ENCODE data around the gene RARA.
"Not testable (repeated sequence)": the region's sequence is repeated elsewhere in the genome, so short reads cannot be mapped to it uniquely, and the experiment has no call there.

Gene RARA

GRCh38 chr17:40358323-40359038 is 49.5 kb downstream of the RARA start:
- DNase-seq (ENCODE audit: low spot score), result peak; percentile 88

- DNase-seq (ENCODE audit: low spot score), result no peak
Observed at GRCh38 chr17:40360091-40360490, 51.1 kb downstream of the RARA start.

GRCh38 chr17:40361063-40361924 is 52.3 kb downstream of the RARA start:
- no peak for DNase-seq (ENCODE audit: low spot score)

- no peak for DNase-seq (ENCODE audit: low spot score)
Observed at GRCh38 chr17:40361925-40362695, 53.1 kb downstream of the RARA start.

GRCh38 chr17:40362696-40363110 is 53.7 kb downstream of the RARA start:
- peak; percentile 86 for DNase-seq (ENCODE audit: low spot score)

GRCh38 chr17:40363111-40363827 is 54.3 kb downstream of the RARA start:
- no peak for DNase-seq (ENCODE audit: low spot score)

GRCh38 chr17:40364121-40364861 is 55.3 kb downstream of the RARA start, which contains the start of gene GJD3:
GJD3 (minus strand) TSS chr17:40364737; CDS start chr17:40363815, 922 bp downstream.
- no peak for DNase-seq (ENCODE audit: low spot score)

GRCh38 chr17:40364906-40365305 is 55.9 kb downstream of the RARA start:
- no peak for DNase-seq (ENCODE audit: low spot score)

- DNase-seq (ENCODE audit: low spot score), result no peak
Observed at GRCh38 chr17:40366076-40366860, 57.3 kb downstream of the RARA start.

- DNase-seq (ENCODE audit: low spot score), result no peak
Observed at GRCh38 chr17:40366861-40367518, 58.0 kb downstream of the RARA start.

GRCh38 chr17:40367728-40368127 is 58.7 kb downstream of the RARA start:
- not testable (repeated sequence) for DNase-seq (ENCODE audit: low spot score)

- DNase-seq (ENCODE audit: low spot score), result no peak
Observed at GRCh38 chr17:40369923-40370322, 60.9 kb downstream of the RARA start.

- peak; percentile 51 for DNase-seq (ENCODE audit: low spot score)
Observed at GRCh38 chr17:40371261-40371929, 62.4 kb downstream of the RARA start.

GRCh38 chr17:40372031-40372430 is 63.1 kb downstream of the RARA start:
- no peak for DNase-seq (ENCODE audit: low spot score)

- not testable (repeated sequence) for DNase-seq (ENCODE audit: low spot score)
Observed at GRCh38 chr17:40372644-40373043, 63.7 kb downstream of the RARA start.

GRCh38 chr17:40373324-40373723 is 64.3 kb downstream of the RARA start:
- DNase-seq (ENCODE audit: low spot score), result no peak

- no peak for DNase-seq (ENCODE audit: low spot score)
Observed at GRCh38 chr17:40373999-40374398, 65.0 kb downstream of the RARA start.

- no peak for DNase-seq (ENCODE audit: low spot score)
Observed at GRCh38 chr17:40374821-40375498, 66.0 kb downstream of the RARA start.

All from germinal center (tissue), 1 donor.